MM.1S (cell line): ENCODE measurements around the gene ENTPD6.

ENCODE experiments used
- CTCF ChIP-seq: fragments of 300-600 bp; sonication (generic); IDR thresholded peaks from 2 replicates; pipeline ENCODE4 v1.5.1; 2016; ENCODE audit warnings: antibody characterized with exemption, low read length, mixed read lengths
- EZH2 ChIP-seq: fragments of 300-600 bp; sonication (generic); optimal IDR thresholded peaks from 2 replicates; pipeline ENCODE3; 2017; ENCODE audit warnings: low read depth, mild to moderate bottlenecking, antibody characterized with exemption, low read length, mixed read lengths

DNA sequence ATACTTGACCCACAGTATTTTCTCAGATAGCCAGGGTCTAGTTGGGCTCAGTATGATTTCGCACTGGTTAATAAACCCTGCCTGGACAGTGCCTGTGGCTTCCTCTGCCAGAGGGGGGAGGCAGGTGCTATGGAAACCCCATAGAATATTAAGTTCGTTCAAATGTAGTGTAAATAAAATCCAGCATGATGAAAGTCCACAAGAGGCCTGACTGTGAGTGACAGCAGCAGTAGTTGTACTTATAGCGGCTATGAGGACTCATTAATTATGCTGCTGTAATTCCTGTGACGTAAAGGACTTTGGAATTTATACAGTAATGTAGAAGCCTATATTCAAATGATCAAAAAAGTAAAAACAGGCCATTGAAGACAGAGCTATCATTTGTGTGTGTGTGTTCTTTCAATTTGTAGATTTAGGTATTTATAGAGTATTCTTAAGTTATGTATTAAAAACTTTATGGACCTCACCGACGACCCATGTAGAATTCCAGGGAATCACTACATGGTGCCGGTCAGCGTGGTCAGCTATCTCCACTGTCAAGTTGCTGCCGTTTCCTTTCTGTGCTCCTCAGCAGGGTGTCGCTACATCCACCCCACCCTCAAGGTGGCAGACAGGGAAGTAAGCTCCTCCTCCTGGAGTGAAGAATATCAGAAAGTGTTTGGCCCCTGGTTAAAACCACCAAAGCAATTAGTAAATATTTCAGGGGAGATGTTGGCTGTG lies 62.4 kb downstream of the ENTPD6 start:
- TF ChIP-seq CTCF, result no peak
- TF ChIP-seq EZH2, result no peak
